Stimulated activated naive CD4-positive, alpha-beta T cell (primary cell): ENCODE results near the gene GCHFR.

ENCODE experiments used
- DNase-seq, 6 experiments: peaks; one replicate each; lab custom pipeline; 2025; lab: John Stamatoyannopoulos, UW

GCHFR gene

GRCh38 chr15:40775740-40776536, 12.1 kb downstream of the GCHFR start:
- no peak for DNase-seq

GRCh38 chr15:40776537-40777141, 12.8 kb downstream of the GCHFR start:
- no peak for DNase-seq

- peak; percentile 43 to 77 (median 70) for DNase-seq
Measured at GRCh38 chr15:40782609-40783227, 18.9 kb downstream of the GCHFR start.

GRCh38 chr15:40785164-40785563, 21.3 kb downstream of the GCHFR start:
- no peak for DNase-seq

DNA sequence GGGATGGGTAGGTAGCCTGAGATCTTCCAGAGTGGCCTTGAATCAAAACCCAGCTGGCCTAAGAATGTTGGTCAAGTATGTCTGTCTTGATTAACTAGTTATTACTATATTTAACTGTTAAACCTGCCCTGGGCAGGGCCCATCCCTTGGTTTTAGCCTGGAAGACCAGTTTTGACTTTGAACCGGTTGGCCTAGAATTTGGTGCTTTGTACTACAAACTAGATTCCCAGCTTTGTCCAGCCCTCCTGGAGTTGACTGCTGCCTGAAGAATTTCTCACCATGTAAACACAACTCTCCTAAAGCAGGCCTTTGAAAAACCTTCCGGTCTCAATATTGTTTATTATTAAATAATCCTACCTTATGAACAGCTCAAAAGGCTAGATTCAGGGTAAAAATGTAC, 21.9 kb downstream of the GCHFR start:
- DNase-seq, result no peak

DNA sequence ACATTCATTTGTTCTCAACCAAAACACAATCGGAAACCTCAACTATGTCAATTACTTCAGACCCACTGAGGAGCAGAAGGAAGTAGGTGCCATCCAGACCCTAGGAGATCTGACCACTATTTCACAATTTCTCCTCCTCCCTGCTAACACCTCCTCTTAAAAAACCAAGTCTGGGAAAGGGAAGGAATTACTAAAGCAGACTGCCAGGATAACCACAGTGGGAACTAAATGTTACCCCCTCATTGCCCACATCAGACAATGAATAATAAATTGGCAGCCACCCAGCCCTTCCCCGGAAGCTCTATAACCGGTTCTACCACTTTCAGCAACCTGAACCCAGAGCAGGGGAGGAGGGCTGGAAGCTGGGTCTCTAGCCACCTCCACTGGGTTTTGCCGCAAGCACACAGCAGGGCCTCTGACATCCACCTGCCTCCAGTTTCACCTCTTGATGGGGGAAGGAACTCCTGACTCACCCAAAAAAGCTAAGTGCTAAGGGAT, 23.5 kb downstream of the GCHFR start:
- DNase-seq, result peak in 4 of 6 experiments; percentile 12 to 35 (median 24)

DNA sequence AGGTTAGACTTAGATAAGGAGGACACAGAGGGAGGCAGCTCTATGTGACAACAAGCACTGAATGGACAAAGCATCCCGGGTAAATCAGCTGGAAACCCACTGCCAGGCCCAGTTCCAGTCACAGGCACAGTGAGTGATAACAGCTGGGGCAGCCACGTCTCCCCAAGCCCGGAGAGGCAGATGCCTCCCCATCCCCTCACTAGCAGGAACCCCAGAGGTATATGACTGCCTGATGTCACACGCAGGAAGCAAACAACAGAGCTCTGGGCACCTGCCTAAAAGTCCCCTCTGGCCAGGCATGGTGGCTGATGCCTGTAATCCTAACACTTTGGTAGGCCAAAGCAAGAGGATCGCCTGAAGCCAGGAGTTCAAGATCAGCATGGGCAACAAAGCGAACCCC, 24.1 kb downstream of the GCHFR start:
- no peak for DNase-seq

DNA sequence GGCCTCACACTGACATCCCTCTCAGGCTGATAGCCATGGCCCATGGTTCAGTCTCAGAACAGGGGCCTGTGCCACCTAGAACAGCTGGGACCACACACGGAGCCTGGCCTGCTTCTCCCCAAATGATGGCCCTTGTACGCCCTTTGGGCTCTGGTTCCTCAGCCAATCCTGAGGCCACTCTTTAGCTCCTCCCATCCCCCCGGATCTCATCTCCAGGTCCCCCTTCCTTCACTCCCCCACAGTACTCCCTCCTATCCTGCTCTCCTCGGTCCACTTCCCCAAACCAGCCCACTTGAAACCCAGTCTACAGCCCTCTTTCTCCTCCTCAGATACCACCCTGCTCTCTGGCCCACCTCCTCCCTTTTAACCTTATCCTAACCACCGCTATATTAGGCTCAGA, 25.3 kb downstream of the GCHFR start:
- no peak for DNase-seq

DNA sequence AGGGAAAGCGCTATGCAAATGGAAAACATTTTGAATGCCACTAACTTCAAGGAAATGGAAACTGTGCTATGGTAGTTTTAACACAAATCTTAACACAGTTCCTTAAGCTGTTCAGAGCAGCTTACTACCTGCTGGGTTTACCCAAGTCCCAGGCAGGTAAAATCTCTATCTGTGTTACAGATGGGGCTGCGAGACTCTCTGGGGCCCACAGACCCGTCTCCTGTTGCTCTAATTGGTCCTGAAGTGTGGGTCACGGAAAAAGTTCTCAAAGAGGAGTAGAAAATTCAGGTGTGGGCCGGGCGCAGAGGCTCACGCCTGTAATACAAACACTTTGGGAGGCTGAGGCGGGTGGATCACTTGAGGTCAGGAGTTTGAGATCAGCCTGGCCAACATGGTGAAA, 26.1 kb downstream of the GCHFR start:
- no peak for DNase-seq

DNA sequence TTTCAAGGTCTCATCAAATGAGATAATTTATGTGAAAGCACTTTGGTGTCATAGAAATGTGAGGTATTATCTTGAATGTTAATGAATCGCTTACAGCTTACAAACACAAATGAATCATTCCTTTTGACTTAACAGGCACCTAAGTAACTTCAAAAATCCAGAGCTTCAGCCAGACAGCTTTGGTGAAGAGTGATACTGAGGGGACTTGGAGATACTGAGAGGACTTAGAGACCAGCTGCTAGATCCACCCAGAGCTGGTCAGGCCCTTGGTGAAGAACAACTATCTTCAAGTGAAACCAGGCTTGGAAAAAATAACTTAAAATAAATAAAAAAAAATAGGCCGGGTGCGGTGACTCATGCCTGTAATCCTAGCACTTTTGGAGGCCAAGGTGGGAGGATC, 26.9 kb downstream of the GCHFR start:
- DNase-seq, result no peak

GRCh38 chr15:40792394-40792793, 28.5 kb downstream of the GCHFR start:
- no peak for DNase-seq

DNA sequence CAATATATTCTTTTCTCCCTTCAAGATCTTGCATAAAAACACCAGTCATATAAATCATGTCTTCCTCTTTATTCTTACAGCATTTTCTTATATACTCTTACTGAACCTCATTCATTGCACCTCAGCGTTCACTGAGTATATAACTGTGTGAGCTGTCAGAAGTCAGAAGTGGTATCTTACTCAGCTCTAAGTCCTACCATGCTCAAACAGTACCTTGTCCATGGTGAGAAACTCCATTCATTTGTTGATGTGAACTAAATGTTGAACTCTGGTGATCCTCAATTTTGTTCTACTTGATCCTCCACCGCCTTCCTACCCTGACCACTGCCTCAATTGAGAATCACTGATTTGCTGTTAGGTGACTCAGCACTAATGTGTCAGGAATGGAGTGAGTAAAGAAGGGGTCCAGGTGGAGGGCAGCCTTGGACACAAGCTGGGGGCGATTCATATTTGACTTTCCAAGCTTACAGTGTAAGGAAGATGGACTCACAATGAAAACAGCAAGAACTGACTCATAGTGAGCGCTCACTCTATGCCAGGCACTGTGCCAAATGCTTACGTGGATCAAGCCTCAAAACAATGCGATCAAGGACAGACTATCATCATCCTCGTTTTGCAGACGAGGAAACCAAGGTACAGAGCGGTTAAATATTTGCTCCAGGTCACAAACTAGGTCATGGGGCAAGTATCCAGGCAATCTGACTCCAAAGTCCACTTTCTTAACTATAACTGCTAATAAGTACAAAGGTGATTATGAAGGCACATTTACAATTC, 29.5 kb downstream of the GCHFR start:
- no peak for DNase-seq

GRCh38 chr15:40796041-40796440, 32.2 kb downstream of the GCHFR start:
- DNase-seq, result no peak

DNA sequence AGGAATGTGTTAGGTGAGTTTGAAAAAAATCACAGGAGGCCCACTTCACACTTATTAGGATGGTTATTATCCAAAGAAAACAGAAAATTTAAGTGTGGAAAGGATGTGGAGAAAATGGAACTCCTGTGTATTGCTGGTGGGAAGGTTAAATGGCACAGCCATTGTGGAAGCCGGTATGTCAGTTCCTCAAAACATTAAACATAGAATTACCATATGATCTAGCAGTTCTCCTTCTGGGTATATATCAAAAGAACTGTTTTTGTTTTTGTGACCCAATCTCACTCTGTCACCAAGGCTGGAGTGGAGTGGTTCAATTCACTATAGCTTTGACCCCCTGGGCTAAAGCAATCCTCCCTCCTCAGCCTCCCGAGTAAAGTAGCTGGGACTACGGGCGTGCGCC, 32.6 kb downstream of the GCHFR start:
- no peak for DNase-seq

DNA sequence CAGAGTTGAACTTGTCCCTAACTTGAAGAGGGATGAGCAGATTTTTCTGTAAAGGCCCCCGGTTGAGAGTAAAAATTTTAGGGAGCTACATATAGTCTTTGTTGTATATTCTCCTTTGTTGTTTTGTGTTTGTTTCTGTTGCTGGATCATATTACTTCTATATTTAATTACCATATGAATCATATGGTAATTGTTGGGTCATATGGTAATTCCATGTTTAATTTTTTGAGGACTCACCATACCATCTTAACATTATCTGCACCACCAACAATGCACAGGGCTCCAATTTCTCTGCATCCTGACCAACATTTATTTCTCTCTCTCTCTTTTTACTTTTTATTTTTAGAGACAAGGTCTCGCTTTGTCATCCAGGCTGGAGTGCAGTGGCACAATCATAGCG, 35.7 kb downstream of the GCHFR start:
- no peak for DNase-seq

DNA sequence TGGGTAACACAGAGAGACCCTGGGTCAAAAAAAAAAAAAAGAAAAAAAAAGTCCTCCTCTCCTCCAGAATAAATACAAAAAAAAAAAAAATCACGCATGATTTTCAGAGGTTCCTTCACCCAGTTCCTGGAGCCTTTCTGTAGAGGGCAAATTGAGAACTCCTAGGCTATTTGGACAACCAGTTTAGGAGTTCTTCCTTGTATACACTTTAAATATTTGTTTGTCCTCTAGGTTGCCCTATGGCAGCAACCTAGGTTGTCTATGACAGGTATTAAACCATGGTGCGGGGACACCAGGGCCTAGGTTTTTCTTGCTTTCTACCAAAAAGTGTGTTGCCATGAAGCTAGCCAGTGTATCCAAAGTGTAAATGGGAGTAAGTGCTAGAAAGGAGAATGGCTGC, 39.2 kb downstream of the GCHFR start:
- DNase-seq, result no peak

DNA sequence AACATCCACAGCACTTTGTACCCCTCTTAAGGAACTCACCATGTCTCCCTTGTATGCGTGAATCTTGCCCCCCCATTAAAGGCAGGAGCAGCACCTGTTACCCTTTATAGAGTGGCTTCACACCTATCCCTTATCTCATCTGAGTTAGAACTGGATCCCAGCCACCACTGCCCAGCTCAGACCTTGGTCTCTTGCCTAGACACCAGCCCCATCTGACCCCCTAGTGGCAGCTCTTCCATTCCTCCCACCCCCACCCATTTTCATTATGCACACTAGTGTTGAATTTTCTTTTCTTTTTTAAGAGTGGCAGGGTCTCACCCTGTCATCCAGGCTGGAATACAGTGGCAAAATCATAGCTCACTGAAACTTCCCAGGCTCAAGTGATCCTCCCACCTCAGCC, 39.8 kb downstream of the GCHFR start:
- no peak for DNase-seq

- no peak for DNase-seq
Measured at GRCh38 chr15:40806672-40807027, 42.8 kb downstream of the GCHFR start.

- peak; percentile 86 to 96 (median 90) for DNase-seq
Measured at GRCh38 chr15:40807028-40807887, 43.4 kb downstream of the GCHFR start, which contains the start of the genes DNAJC17 and ZFYVE19. TSS of gene DNAJC17 (minus strand) at chr15:40807473. CDS start at chr15:40807446, 27 bp downstream. TSS of gene ZFYVE19 (plus strand) at chr15:40807089. CDS start at chr15:40807590, 501 bp downstream.

DNA sequence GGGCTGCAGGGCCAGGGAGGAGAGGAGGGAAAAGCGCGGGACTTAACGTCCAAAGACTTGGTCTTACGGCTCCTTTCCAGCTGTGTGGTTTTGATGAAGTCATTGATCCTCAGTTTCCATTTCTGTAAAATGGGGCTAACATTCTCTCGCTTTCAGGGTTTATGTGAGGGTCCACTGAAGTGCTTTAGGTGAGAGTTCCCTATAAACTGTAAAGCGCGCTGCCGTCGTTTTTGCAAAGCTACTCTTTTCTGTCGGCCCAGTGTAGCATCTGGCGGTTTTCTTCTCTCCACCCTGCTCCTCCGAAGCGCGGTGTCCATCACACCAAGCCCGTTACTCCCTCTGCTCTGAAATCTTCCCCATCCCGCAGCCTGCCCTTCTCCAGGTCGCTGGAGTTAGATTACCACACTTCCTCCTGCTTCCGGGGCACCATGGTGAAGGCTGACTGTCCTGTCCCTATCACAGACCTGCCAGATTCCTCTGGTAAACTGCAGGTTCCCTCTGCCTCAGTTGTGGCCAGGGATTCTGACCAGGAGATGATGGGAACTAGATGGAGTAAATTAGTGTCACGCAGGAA, 44.1 kb downstream of the GCHFR start:
- no peak for DNase-seq
